ENCODE measurements around the gene HIBADH. TPM values are rescaled to one million over a fixed set of nuclear protein-coding genes. Genes with fewer than 3 reads are reported as not detected.

The HIBADH gene
- total RNA-seq, 4 donors from 2014 or later: 18.0 to 74.8 (median 41.2) TPM

- in situ Hi-C loops (cut with MboI; ENCODE audit: low pct_ligation_motif_present in 1 of 4, low pct_unique_long_range_greater_than_20kb in 1 of 4, low sequenced_read_pairs in 3 of 4): no loop called here
- Histone ChIP-seq H3K9me3 (no peaks in the 10 kb centered on the region), H3K27ac (no peak overlapping the region), H3K36me3 (no peaks in the 10 kb centered on the region), H3K4me1 (peaks cover 0 to 3% (median 0%) of the 10 kb centered on the region in 4 donors), H3K27me3 (no peaks in the 10 kb centered on the region), H3K4me3 (no peak overlapping the region)
- no peak for DNase-seq
- TF ChIP-seq, protein P1, sequence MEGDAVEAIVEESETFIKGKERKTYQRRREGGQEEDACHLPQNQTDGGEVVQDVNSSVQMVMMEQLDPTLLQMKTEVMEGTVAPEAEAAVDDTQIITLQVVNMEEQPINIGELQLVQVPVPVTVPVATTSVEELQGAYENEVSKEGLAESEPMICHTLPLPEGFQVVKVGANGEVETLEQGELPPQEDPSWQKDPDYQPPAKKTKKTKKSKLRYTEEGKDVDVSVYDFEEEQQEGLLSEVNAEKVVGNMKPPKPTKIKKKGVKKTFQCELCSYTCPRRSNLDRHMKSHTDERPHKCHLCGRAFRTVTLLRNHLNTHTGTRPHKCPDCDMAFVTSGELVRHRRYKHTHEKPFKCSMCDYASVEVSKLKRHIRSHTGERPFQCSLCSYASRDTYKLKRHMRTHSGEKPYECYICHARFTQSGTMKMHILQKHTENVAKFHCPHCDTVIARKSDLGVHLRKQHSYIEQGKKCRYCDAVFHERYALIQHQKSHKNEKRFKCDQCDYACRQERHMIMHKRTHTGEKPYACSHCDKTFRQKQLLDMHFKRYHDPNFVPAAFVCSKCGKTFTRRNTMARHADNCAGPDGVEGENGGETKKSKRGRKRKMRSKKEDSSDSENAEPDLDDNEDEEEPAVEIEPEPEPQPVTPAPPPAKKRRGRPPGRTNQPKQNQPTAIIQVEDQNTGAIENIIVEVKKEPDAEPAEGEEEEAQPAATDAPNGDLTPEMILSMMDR (IDR thresholded peaks at IDR 0.05): no peak
- TF ChIP-seq POLR2AphosphoS5 (IDR thresholded peaks at IDR 0.05) (no peak), EP300 (IDR thresholded peaks at IDR 0.05; ENCODE audit: low read depth) (no peak), POLR2A (IDR thresholded peaks at IDR 0.05) (no peak)
- WGBS, 2 donors (ENCODE audit: low coverage in 1 of 2): 76 to 86% methylated on average over 2 of the region's 2 CpGs
- intact Hi-C loops (cut with DNase I; ENCODE audit: low total_unique reads): no loop called here
Observed at GRCh38 chr7:27555670-27556069, 107.0 kb downstream of the HIBADH start.

- no peak for DNase-seq
- peaks cover 0 to 3% (median 0%) of the 10 kb centered on the region in 4 donors for H3K4me1 ChIP-seq
- 60 to 92% methylated on average over 1 of the region's 1 CpG for WGBS, 2 donors (ENCODE audit: low coverage in 1 of 2)
- intact Hi-C loops (cut with DNase I; ENCODE audit: low total_unique reads): no loop called here
- no peak for TF ChIP-seq EP300 (IDR thresholded peaks at IDR 0.05; ENCODE audit: low read depth)
- no peak for TF ChIP-seq POLR2AphosphoS5 (IDR thresholded peaks at IDR 0.05)
- TF ChIP-seq, protein P1 (IDR thresholded peaks at IDR 0.05): no peak
- TF ChIP-seq POLR2A (IDR thresholded peaks at IDR 0.05): no peak
- no peak overlapping the region for H3K4me3 ChIP-seq
- in situ Hi-C loops (cut with MboI; ENCODE audit: low pct_ligation_motif_present in 1 of 4, low pct_unique_long_range_greater_than_20kb in 1 of 4, low sequenced_read_pairs in 3 of 4): no loop called here
- H3K27me3 ChIP-seq: no peaks in the 10 kb centered on the region
- no peaks in the 10 kb centered on the region for H3K9me3 ChIP-seq
- no peak overlapping the region for H3K27ac ChIP-seq
- no peaks in the 10 kb centered on the region for H3K36me3 ChIP-seq
Observed at GRCh38 chr7:27554826-27555225, 107.9 kb downstream of the HIBADH start.

DNA sequence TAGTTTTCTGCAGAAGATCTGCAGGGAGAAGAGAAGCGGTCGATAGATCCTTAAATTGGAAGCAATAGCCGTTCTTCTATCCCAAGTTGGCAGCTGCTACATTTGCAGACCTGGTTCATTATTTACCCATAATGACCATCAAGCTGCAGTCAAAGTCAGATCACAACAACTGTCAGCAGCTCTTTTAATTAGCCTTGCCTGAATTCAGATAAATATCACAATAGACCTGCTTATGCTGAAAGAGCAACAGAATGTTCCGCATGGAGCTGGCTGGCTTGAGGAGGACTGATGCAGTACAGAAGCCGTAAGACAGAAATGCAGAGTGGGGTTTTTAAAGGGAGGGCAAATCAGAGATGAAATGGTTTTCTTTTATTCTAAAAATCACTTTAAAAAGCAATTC lies 109.4 kb downstream of the HIBADH start:
- no peak for DNase-seq
- peaks cover 0 to 3% (median 0%) of the 10 kb centered on the region in 4 donors for H3K4me1 ChIP-seq
- WGBS, 2 donors (ENCODE audit: low coverage in 1 of 2): 67 to 89% methylated on average over 5 of the region's 5 CpGs
- TF ChIP-seq EP300 (IDR thresholded peaks at IDR 0.05; ENCODE audit: low read depth): no peak
- TF ChIP-seq POLR2A (IDR thresholded peaks at IDR 0.05): no peak
- TF ChIP-seq, protein P1 (IDR thresholded peaks at IDR 0.05): no peak
- no peak for TF ChIP-seq POLR2AphosphoS5 (IDR thresholded peaks at IDR 0.05)
- intact Hi-C loops (cut with DNase I; ENCODE audit: low total_unique reads): no loop called here
- H3K9me3 ChIP-seq: no peaks in the 10 kb centered on the region
- no peak overlapping the region for H3K4me3 ChIP-seq
- in situ Hi-C loops (cut with MboI; ENCODE audit: low pct_ligation_motif_present in 1 of 4, low pct_unique_long_range_greater_than_20kb in 1 of 4, low sequenced_read_pairs in 3 of 4): no loop called here
- no peaks in the 10 kb centered on the region for H3K36me3 ChIP-seq
- no peak overlapping the region for H3K27ac ChIP-seq
- H3K27me3 ChIP-seq: no peaks in the 10 kb centered on the region

DNA sequence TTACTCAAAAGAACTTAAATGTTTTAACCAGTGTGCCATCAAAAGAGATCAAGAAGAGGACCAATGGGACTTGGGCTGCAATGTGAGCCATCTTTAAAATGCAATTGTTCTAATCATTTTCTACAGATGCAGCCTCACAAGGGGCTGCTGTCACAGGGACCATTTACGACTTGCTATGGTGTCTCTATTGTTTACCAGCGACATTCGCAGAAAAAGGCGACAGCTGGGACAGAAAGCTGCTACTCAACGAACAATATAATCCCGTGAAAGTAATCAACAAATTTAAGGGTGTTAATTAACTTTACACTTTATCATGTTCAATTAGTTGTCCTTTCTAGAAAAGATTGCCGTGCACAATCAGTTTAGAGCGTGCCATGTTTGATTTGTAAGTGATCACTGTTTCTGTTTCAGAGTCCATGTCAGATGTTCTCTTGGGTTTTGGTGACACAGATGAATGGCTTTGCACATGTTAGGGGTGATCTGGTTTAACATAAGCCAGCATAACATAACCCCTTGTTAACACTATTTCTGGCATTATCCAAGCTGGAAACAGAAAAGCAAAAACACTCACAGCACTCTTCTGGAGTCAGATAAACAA lies 110.8 kb downstream of the HIBADH start:
- Histone ChIP-seq H3K4me1 (peaks cover 0 to 3% (median 0%) of the 10 kb centered on the region in 4 donors), H3K9me3 (no peaks in the 10 kb centered on the region), H3K27me3 (no peaks in the 10 kb centered on the region), H3K4me3 (no peak overlapping the region), H3K36me3 (no peaks in the 10 kb centered on the region), H3K27ac (no peak overlapping the region)
- in situ Hi-C loops (cut with MboI; ENCODE audit: low pct_ligation_motif_present in 1 of 4, low pct_unique_long_range_greater_than_20kb in 1 of 4, low sequenced_read_pairs in 3 of 4) (no loop called here), intact Hi-C loops (cut with DNase I; ENCODE audit: low total_unique reads) (no loop called here)
- TF ChIP-seq EP300 (IDR thresholded peaks at IDR 0.05; ENCODE audit: low read depth): no peak
- TF ChIP-seq POLR2AphosphoS5 (IDR thresholded peaks at IDR 0.05): no peak
- TF ChIP-seq, protein P1 (IDR thresholded peaks at IDR 0.05): no peak
- no peak for TF ChIP-seq POLR2A (IDR thresholded peaks at IDR 0.05)
- WGBS, 2 donors (ENCODE audit: low coverage in 1 of 2): 87 to 91% methylated on average over 7 to 8 of the region's 8 CpGs
- no peak for DNase-seq
